Coronary artery (tissue), 2 donors: ENCODE data around the gene LIMS2.

ENCODE experiments used
- DNase-seq: peaks from one replicate; pipeline ENCODE4 v3.0.0-alpha.2; 2017; ENCODE audit warnings: low spot score
- H3K27ac ChIP-seq, 2 donors: fragments of 200-600 bp; sonication (generic); one replicate each; pipeline ENCODE4 v1.5.1; 2016 to 2019
- H3K4me3 ChIP-seq: fragments of 200-600 bp; sonication (generic); 2 replicates; pipeline ENCODE4 v1.5.1; 2016; ENCODE audit warnings: mild to moderate bottlenecking, moderate library complexity
- TF ChIP-seq, protein P1 (sequence below): fragments of 200-600 bp; sonication (generic); IDR thresholded peaks from one replicate; pipeline ENCODE4 v1.5.1; 2019; ENCODE audit warnings: antibody characterized with exemption

The LIMS2 gene

DNA sequence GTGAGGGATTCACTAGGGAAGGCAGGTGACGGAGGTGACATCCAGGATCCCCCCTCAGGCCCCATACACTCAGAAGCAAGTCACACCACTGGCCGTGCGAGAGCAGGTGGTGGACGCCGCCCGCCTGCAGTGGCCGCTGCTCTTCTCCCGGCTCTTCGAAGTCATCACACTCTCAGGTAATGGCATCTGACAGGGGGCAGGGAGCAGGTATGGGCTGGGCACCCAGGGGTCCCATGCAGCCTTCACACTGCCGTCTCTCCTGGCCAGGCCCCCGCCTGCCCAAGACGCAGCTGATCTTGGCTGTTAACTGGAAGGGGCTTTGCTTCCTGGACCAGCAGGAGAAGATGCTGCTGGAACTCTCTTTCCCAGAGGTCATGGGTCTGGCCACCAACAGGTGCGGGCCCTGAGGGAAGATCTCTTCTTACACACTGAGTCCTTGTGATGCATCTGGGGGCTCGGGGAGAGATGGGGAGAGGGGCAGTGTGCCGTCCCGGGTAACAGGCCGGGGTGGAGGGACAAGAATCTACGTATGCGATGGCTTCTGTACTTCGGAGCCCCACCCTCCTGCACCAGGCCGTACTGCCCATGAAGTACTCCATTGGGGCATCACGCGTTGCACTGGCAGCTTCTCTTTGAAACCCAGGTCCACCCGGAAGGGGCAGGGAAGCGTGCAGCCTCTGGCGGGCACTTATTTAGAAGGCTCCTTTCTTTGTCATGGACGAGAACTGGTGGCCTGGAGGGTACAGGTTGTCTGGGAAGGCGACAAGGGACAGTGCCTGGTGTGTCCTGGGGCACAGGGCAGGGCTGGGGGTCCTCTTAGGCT is 48.2 kb downstream of the LIMS2 start:
- DNase-seq: no peak
- Histone ChIP-seq H3K4me3 (no peak overlapping the region), H3K27ac (no peak overlapping the region)
- TF ChIP-seq, protein P1, sequence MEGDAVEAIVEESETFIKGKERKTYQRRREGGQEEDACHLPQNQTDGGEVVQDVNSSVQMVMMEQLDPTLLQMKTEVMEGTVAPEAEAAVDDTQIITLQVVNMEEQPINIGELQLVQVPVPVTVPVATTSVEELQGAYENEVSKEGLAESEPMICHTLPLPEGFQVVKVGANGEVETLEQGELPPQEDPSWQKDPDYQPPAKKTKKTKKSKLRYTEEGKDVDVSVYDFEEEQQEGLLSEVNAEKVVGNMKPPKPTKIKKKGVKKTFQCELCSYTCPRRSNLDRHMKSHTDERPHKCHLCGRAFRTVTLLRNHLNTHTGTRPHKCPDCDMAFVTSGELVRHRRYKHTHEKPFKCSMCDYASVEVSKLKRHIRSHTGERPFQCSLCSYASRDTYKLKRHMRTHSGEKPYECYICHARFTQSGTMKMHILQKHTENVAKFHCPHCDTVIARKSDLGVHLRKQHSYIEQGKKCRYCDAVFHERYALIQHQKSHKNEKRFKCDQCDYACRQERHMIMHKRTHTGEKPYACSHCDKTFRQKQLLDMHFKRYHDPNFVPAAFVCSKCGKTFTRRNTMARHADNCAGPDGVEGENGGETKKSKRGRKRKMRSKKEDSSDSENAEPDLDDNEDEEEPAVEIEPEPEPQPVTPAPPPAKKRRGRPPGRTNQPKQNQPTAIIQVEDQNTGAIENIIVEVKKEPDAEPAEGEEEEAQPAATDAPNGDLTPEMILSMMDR: no peak

DNA sequence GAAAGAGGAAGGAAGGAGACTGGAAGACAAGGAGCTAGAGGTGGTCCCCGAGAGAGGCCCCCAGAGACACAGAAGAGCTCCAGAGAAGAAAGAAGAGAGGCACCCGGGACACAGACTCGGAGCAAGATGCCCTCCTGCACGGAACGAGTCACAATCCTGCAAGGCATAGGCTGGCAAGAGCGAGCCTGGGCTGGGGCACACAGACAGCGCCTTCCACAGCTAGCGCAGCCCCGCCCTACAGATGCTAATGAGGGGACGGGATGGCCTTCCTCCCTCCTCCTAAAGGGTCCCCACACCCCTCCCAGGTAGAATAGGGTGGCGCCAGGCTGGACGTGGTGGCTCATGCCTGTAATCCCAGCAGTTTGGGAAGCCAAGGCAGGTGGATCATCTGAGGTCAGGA is 49.2 kb downstream of the LIMS2 start:
- H3K27ac ChIP-seq: no peak overlapping the region
- H3K4me3 ChIP-seq: no peak overlapping the region
- DNase-seq: no peak
- TF ChIP-seq, protein P1: no peak

DNA sequence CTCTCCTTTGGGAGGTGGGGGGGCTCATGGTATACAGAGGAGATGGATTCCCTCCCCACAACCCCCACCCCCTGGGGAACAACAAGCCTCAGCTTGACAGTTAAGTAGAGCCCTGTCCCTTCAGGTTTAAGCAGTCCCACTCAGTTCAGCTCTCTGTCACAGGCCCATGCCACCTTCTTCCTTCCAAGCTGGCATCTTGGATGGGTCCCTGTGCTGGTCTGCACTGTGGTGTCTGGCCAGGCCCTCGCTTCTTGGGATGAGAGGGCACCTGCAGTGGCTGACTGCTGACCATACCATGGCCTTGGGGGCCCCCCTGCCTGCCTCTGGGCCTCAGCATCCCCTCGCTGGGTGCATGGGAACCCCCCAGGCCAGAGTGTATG is 49.8 kb downstream of the LIMS2 start:
- TF ChIP-seq, protein P1: no peak
- no peak overlapping the region for H3K4me3 ChIP-seq
- H3K27ac ChIP-seq: no peak overlapping the region
- no peak for DNase-seq

DNA sequence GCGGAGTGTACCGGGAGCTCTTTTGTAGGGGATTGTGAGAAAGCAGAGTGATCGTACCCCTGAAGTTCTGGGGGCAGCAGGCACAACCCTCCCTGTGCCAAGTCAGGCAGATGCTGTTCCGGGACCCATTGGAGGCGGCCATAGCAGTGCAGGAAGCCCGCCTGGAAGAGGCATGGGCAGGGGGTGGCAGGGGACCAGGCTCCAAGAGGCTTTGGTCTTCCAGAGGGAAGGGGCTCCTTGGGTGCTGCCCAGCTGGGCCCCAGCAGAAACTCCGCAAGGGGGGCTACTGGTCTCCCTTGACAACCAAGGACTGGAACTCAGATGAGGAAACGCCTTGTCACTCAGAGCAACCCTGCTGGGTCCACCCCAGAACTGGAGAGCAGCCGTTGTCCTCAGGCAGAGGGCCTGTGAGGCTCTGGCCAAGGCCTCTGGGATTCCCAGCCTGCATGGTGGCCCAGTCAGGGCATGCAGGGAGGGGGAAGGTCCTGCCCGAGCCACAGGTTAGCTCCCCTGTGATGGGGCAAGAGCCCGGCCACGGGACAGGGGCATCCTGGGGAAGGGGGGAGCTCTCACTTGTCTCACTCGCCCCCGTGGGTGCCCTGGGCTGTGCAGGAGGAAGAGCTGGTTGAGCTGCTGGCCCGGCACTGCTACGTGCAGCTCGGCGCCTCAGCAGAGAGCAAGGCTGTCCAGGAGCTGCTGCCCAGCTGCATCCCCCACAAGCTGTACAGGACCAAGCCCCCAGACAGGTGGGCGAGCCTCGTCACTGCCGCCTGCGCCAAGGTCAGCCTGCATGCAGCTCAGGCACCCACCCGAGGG is 50.4 kb downstream of the LIMS2 start:
- TF ChIP-seq, protein P1: no peak
- H3K4me3 ChIP-seq: no peak overlapping the region
- DNase-seq: no peak

DNA sequence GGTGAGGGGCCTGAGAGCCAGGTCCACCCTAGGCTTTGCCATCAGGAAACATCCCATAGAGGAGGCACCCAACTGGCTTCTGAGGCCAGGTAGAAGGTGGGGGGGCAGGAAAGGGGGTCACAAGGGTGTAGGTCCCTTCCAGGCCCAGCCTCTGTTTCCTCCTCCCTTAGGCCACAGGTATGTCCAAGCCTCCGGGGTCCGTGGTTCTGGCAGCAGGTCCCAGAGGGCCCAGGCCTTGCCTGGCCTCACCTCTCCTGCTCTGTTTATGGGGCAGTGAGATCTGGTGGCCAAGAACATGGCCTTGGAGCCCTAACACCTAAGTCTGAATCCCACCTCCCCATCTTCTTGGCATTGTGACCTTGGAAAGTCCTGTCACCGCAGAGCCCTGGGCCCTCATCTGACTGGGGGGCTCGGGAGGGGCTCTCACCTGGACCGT is 51.0 kb downstream of the LIMS2 start:
- DNase-seq: peak; percentile 68

More for the DNA sequence above, 50.4 kb downstream of the LIMS2 start:
- H3K27ac ChIP-seq: no peak overlapping the region

DNA sequence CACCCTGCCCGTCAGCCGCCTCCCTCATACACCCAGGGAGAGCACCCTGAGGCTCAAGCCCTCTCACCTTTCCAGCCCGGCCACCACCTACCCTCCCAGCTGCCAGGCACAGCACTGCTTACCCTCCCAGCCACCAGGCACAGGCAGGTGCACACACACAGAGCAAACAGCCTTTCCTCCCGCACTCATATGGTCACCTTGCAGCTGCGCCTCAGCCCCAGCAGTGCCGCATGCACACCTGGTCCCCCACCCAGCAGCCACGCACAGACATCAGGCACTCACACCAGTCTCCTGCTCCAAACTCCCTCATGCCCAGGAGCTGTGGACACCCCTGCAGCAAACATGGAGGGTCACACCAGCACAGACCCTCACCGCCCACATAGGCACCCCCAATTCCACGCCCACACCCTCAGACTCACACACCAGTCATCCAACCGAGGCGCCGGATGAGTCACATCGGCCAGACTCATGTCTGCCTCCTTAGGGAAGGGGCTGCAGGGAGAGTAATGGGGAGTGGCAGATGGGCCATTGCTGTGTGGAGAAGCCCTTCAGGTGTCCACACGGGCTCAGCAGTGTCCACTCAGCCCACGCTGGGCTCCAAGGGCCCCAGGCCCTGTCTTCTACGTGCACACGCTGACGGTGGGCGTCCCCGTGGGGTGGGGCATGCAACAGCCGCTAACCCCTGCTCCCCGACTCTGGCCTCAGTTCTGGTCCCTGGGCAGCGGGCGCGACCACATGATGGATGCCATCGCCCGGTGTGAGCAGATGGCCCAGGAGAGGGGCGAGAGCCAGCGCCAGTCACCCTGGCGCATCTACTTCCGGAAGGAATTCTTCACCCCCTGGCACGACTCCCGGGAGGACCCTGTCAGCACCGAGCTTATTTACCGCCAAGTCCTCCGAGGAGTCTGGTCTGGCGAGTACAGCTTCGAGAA is 51.7 kb downstream of the LIMS2 start:
- DNase-seq: peak; percentile 69
- Histone ChIP-seq H3K27ac (no peak overlapping the region), H3K4me3 (no peak overlapping the region)
- TF ChIP-seq, protein P1: no peak

More for the DNA sequence above, 51.0 kb downstream of the LIMS2 start:
- no peak overlapping the region for H3K27ac ChIP-seq
- TF ChIP-seq, protein P1: no peak
- H3K4me3 ChIP-seq: no peak overlapping the region
